Fibroblast of mammary gland (primary cell): ENCODE data around the gene ATG7.

Source experiments
- DNase-seq: peaks from one replicate; pipeline ENCODE4 v3.0.0-alpha.2; 2010; ENCODE audit warnings: low read depth
- H3K4me3 ChIP-seq: 2 replicates; pipeline ENCODE4 v1.5.1; 2011; ENCODE audit warnings: low read depth, mild to moderate bottlenecking, low read length, moderate library complexity; ENCODE audit not compliant: control insufficient read depth
- CTCF ChIP-seq: conservative IDR thresholded peaks from 2 replicates; pipeline ENCODE4 v1.5.1; 2011; ENCODE audit warnings: low read depth, low read length, inconsistent platforms; ENCODE audit not compliant: control insufficient read depth, insufficient read depth

Gene ATG7

GRCh38 chr3:11271986-11272904 lies at the start of gene ATG7:
TSS of gene ATG7 (plus strand) at chr3:11272397. CDS start at chr3:11298696, 26,299 bp downstream.
- H3K4me3 ChIP-seq, result peak within 1 kb of the TSS; percentile 100
- peak; percentile 94 for DNase-seq
- no peak for TF ChIP-seq CTCF

GRCh38 chr3:11224010-11224409 lies 48.2 kb upstream of the ATG7 start:
- no peak overlapping the region for H3K4me3 ChIP-seq
- DNase-seq, result no peak
- TF ChIP-seq CTCF, result no peak

GRCh38 chr3:11224870-11225229 lies 47.3 kb upstream of the ATG7 start:
- peak overlapping the region; percentile 28 for H3K4me3 ChIP-seq

GRCh38 chr3:11226042-11226370 lies 46.2 kb upstream of the ATG7 start:
- TF ChIP-seq CTCF, result no peak
- peak overlapping the region; percentile 28 for H3K4me3 ChIP-seq
- no peak for DNase-seq

More at GRCh38 chr3:11224870-11225229, 47.3 kb upstream of the ATG7 start:
- no peak for TF ChIP-seq CTCF
- no peak for DNase-seq

- H3K4me3 ChIP-seq, result no peak overlapping the region
- no peak for TF ChIP-seq CTCF
- DNase-seq, result peak; percentile 57
Measured at GRCh38 chr3:11228041-11228440, 44.2 kb upstream of the ATG7 start.

- TF ChIP-seq CTCF, result no peak
- no peak overlapping the region for H3K4me3 ChIP-seq
- no peak for DNase-seq
Measured at GRCh38 chr3:11230125-11230524, 42.1 kb upstream of the ATG7 start.
